Measurements from ENCODE around the gene ELMOD3.
"Not testable (repeated sequence)": the region's sequence is repeated elsewhere in the genome, so short reads cannot be mapped to it uniquely, and the experiment has no call there.

ELMOD3 gene

DNA sequence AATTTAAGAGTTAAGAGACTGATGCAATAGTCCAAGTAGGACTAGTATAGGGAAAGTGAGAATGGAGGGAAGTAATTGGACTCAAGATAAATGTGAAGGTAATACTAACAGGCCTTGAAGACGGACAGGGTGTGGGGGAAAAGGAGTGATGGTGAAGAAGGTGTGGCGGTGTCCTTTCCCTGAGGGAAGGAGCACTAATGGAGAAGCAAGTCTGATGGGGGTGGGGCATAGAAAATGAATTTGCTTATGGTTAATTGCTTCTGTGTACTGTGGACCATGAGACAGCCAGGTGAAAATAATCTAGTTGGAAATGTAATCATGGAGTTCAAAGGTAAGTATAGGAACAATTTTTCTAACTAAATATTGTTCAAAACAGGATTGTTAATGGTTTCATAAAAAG is 19.6 kb upstream of the ELMOD3 start:
- no peak overlapping the region for H3K4me3 ChIP-seq (ENCODE audit: low read length)
- no peaks in the 10 kb centered on the region for H3K36me3 ChIP-seq (ENCODE audit: control insufficient read depth, insufficient read depth, low read length)
- no peaks in the 10 kb centered on the region for H3K27me3 ChIP-seq (ENCODE audit: control insufficient read depth, insufficient read depth, low read length)
- H3K4me1 ChIP-seq (ENCODE audit: control insufficient read depth, insufficient read depth, low read length): no peaks in the 10 kb centered on the region
- no peak overlapping the region for H3K9ac ChIP-seq (ENCODE audit: low read length)
- H3K27ac ChIP-seq (ENCODE audit: low read depth, low read length): no peak overlapping the region

GRCh38 chr2:85340034-85340892 is 14.3 kb upstream of the ELMOD3 start:
- Histone ChIP-seq H3K4me1 (ENCODE audit: control insufficient read depth, insufficient read depth, low read length) (no peaks in the 10 kb centered on the region), H3K27ac (ENCODE audit: low read depth, low read length) (no peak overlapping the region), H3K9ac (ENCODE audit: low read length) (no peak overlapping the region), H3K4me3 (ENCODE audit: low read length) (no peak overlapping the region), H3K27me3 (ENCODE audit: control insufficient read depth, insufficient read depth, low read length) (no peaks in the 10 kb centered on the region), H3K36me3 (ENCODE audit: control insufficient read depth, insufficient read depth, low read length) (peaks cover 17% of the 10 kb centered on the region)

DNA sequence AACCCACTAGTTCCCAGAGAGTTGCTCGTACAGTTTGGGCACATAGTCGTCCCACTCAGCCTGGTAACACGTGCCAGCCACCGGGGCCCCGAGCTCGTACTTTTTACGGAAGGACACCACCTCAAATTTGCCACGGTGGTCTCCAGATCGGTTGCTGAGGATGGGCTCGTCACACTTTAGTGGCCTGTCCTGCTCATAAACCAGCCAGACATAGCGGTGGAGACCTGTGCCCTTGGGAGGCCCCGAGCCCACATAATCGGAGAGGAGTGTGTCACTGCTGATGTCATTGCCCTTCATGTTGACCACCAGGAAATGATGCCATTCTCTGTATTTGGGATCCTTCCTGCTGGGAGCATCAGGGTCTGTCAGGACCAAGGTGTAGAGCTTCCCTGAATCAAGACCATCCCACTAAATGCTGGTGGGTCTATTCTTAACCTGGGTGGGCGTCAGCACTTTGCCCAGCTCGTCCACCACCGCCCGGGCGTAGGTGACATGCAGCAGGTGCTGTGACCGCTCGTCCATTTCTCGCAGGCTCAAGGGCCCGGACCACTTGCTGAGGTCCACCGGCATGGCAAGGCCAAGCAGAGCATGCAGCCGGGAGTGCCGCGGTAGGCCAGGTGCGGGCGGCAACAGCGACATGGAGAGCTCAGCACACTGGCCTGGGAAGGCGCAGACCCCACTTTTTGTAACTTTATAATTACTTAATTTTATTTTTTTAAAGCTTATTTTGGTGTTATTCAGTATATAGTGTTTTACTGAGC is 13.1 kb upstream of the ELMOD3 start:
- no peaks in the 10 kb centered on the region for H3K27me3 ChIP-seq (ENCODE audit: control insufficient read depth, insufficient read depth, low read length)
- peaks cover 27% of the 10 kb centered on the region for H3K36me3 ChIP-seq (ENCODE audit: control insufficient read depth, insufficient read depth, low read length)
- no peak overlapping the region for H3K4me3 ChIP-seq (ENCODE audit: low read length)
- no peak overlapping the region for H3K27ac ChIP-seq (ENCODE audit: low read depth, low read length)
- no peak overlapping the region for H3K9ac ChIP-seq (ENCODE audit: low read length)
- no peaks in the 10 kb centered on the region for H3K4me1 ChIP-seq (ENCODE audit: control insufficient read depth, insufficient read depth, low read length)

GRCh38 chr2:85342156-85342555 is 12.4 kb upstream of the ELMOD3 start:
- no peak overlapping the region for H3K27ac ChIP-seq (ENCODE audit: low read depth, low read length)
- no peaks in the 10 kb centered on the region for H3K4me1 ChIP-seq (ENCODE audit: control insufficient read depth, insufficient read depth, low read length)
- H3K36me3 ChIP-seq (ENCODE audit: control insufficient read depth, insufficient read depth, low read length): peaks cover 27% of the 10 kb centered on the region
- no peak overlapping the region for H3K9ac ChIP-seq (ENCODE audit: low read length)
- H3K27me3 ChIP-seq (ENCODE audit: control insufficient read depth, insufficient read depth, low read length): no peaks in the 10 kb centered on the region
- no peak overlapping the region for H3K4me3 ChIP-seq (ENCODE audit: low read length)

- H3K9ac ChIP-seq (ENCODE audit: low read length); H3K27me3 ChIP-seq (ENCODE audit: control insufficient read depth, insufficient read depth, low read length); H3K4me3 ChIP-seq (ENCODE audit: low read length); H3K27ac ChIP-seq (ENCODE audit: low read depth, low read length); H3K4me1 ChIP-seq (ENCODE audit: control insufficient read depth, insufficient read depth, low read length): not testable (repeated sequence)
- H3K36me3 ChIP-seq (ENCODE audit: control insufficient read depth, insufficient read depth, low read length): peaks cover 30% of the 10 kb centered on the region
Observed at GRCh38 chr2:85343207-85343895, 11.2 kb upstream of the ELMOD3 start.

DNA sequence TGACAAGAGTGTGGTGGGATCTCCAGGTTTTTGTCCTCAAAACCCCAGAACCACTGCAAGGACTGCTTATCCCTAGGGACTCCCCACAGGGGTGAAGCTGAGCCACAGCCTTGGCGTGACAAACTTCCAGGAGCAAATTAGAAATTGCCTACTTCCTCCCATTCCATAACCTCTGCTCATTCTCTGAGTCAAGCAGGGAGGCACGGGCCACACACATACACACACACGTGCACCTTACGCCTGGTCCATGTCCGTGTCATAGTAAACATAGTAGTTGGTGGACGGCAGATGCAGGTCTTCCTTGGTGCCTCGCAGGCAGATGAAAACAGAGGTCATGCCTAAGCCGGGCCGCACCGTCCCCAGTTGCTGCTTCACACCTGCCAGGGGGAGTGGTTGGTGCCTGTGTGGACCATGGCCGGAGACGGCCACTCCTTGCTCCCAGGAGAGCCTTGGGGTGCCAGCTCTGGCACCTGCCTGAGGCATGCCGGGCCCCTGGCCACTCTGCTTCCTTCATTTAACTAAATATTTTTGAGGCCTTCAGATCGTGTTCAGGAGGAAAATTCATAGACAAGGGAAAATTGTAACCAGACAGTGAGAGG is 10.1 kb upstream of the ELMOD3 start:
- H3K4me3 ChIP-seq (ENCODE audit: low read length): no peak overlapping the region
- no peak overlapping the region for H3K9ac ChIP-seq (ENCODE audit: low read length)
- no peak overlapping the region for H3K27ac ChIP-seq (ENCODE audit: low read depth, low read length)
- no peaks in the 10 kb centered on the region for H3K4me1 ChIP-seq (ENCODE audit: control insufficient read depth, insufficient read depth, low read length)
- no peaks in the 10 kb centered on the region for H3K27me3 ChIP-seq (ENCODE audit: control insufficient read depth, insufficient read depth, low read length)
- peaks cover 30% of the 10 kb centered on the region for H3K36me3 ChIP-seq (ENCODE audit: control insufficient read depth, insufficient read depth, low read length)

DNA sequence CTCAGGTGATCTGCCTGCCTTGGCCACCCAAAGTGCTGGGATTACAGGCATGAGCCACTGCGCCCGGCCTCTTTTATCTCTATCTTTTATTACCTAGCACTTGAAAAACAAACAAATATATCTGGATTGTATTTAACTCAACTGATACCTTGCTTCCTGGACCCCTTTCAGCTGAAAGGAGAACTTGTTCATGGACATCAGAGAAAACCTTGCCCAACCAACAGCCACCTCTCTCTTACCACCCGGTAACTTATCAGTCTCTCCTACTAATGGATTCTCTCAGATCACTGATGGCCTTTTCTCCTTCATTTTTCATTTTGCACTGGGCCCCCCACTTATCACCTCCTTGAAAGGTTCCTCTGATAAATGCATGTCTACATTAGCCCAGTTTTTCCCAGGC is 7.0 kb upstream of the ELMOD3 start:
- Histone ChIP-seq H3K27ac (ENCODE audit: low read depth, low read length) (no peak overlapping the region), H3K4me3 (ENCODE audit: low read length) (no peak overlapping the region), H3K9ac (ENCODE audit: low read length) (no peak overlapping the region), H3K27me3 (ENCODE audit: control insufficient read depth, insufficient read depth, low read length) (no peaks in the 10 kb centered on the region), H3K36me3 (ENCODE audit: control insufficient read depth, insufficient read depth, low read length) (peaks cover 38% of the 10 kb centered on the region), H3K4me1 (ENCODE audit: control insufficient read depth, insufficient read depth, low read length) (no peaks in the 10 kb centered on the region)

GRCh38 chr2:85353876-85354285 is 688 bp upstream of the ELMOD3 start:
- H3K36me3 ChIP-seq (ENCODE audit: control insufficient read depth, insufficient read depth, low read length): peaks cover 8% of the 10 kb centered on the region

DNA sequence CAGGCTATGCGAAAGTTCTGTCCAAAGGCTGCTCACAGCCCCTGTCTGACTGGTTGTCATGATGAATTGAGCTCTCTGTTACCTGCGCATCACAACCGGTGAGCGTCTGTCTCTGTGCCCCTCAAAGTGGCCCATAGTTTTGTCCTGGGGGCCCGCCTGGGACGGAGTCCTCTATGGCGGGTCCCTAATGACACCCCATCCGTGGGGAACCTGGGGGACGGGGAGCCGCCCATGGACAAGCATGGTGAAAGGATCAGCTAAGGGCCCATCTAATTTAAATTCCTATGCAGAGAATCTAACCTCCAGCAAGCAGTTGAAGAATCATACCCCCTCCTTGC is 473 bp downstream of the ELMOD3 start:
- peak overlapping the region; percentile 97 for H3K4me3 ChIP-seq (ENCODE audit: low read length)
- peak overlapping the region; percentile 89 for H3K27ac ChIP-seq (ENCODE audit: low read depth, low read length)
- peaks cover 5% of the 10 kb centered on the region for H3K36me3 ChIP-seq (ENCODE audit: control insufficient read depth, insufficient read depth, low read length)
- peaks cover 12% of the 10 kb centered on the region for H3K4me1 ChIP-seq (ENCODE audit: control insufficient read depth, insufficient read depth, low read length)
- no peaks in the 10 kb centered on the region for H3K27me3 ChIP-seq (ENCODE audit: control insufficient read depth, insufficient read depth, low read length)
- H3K9ac ChIP-seq (ENCODE audit: low read length): peak overlapping the region; percentile 97

More at GRCh38 chr2:85353876-85354285, 688 bp upstream of the ELMOD3 start:
- Histone ChIP-seq H3K9ac (ENCODE audit: low read length) (peak overlapping the region; percentile 69), H3K4me1 (ENCODE audit: control insufficient read depth, insufficient read depth, low read length) (peaks cover 12% of the 10 kb centered on the region), H3K27ac (ENCODE audit: low read depth, low read length) (peak overlapping the region; percentile 48), H3K27me3 (ENCODE audit: control insufficient read depth, insufficient read depth, low read length) (no peaks in the 10 kb centered on the region), H3K4me3 (ENCODE audit: low read length) (peak overlapping the region; percentile 97)

GRCh38 chr2:85355521-85355920 is 952 bp downstream of the ELMOD3 start:
- Histone ChIP-seq H3K4me3 (ENCODE audit: low read length) (peak overlapping the region; percentile 97), H3K9ac (ENCODE audit: low read length) (peak overlapping the region; percentile 97), H3K4me1 (ENCODE audit: control insufficient read depth, insufficient read depth, low read length) (peaks cover 12% of the 10 kb centered on the region), H3K36me3 (ENCODE audit: control insufficient read depth, insufficient read depth, low read length) (peaks cover 1% of the 10 kb centered on the region), H3K27ac (ENCODE audit: low read depth, low read length) (no peak overlapping the region), H3K27me3 (ENCODE audit: control insufficient read depth, insufficient read depth, low read length) (no peaks in the 10 kb centered on the region)

DNA sequence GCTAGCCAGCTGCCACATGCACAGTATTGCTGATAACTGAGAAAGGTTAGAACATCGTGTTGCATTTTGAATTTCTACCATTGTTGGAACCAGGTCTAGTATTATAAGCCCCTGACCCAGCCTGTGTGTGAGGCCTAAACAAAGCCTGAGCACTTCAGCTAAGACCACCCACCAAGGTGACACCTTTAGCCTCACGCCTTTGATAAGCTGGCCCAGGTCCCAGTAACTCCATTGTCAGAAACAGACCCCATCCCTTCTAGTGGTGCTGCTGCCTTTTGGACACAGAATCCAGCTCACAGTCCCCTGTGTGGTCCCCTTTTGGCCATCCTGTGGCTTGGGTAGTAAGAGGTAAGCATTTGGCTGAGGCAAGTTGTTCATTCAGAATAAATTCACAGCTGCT is 1.6 kb downstream of the ELMOD3 start:
- peaks cover 12% of the 10 kb centered on the region for H3K4me1 ChIP-seq (ENCODE audit: control insufficient read depth, insufficient read depth, low read length)
- H3K27me3 ChIP-seq (ENCODE audit: control insufficient read depth, insufficient read depth, low read length): no peaks in the 10 kb centered on the region
- no peak overlapping the region for H3K4me3 ChIP-seq (ENCODE audit: low read length)
- no peak overlapping the region for H3K27ac ChIP-seq (ENCODE audit: low read depth, low read length)
- no peaks in the 10 kb centered on the region for H3K36me3 ChIP-seq (ENCODE audit: control insufficient read depth, insufficient read depth, low read length)
- H3K9ac ChIP-seq (ENCODE audit: low read length): no peak overlapping the region

DNA sequence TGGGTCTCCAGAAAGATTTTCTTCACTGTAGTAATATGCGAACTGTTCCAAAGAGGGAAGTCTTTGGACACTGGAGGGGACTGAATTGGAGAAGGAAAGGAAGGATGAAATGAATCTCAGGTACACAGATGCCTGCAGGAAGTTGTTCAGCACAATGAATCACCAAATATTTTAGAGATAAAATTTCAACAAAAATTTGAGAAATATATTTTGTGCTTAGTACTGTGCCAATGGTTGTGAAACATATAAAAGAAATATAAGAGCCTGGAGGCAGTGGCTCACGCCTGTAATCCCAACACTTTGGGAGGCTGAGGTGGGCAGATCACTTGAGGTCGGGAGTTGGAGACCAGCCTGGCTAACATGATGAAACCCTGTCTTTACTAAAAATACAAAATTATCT is 3.2 kb downstream of the ELMOD3 start:
- H3K9ac ChIP-seq (ENCODE audit: low read length): no peak overlapping the region
- no peak overlapping the region for H3K27ac ChIP-seq (ENCODE audit: low read depth, low read length)
- H3K4me1 ChIP-seq (ENCODE audit: control insufficient read depth, insufficient read depth, low read length): peaks cover 12% of the 10 kb centered on the region
- H3K27me3 ChIP-seq (ENCODE audit: control insufficient read depth, insufficient read depth, low read length): no peaks in the 10 kb centered on the region
- H3K36me3 ChIP-seq (ENCODE audit: control insufficient read depth, insufficient read depth, low read length): peaks cover 3% of the 10 kb centered on the region
- H3K4me3 ChIP-seq (ENCODE audit: low read length): no peak overlapping the region
